Muscle layer of duodenum (tissue), 2 donors: Measurements from ENCODE around the gene ZBTB6.
"Not testable (repeated sequence)": the region's sequence is repeated elsewhere in the genome, so short reads cannot be mapped to it uniquely, and the experiment has no call there.

Experiments used
- H3K27ac ChIP-seq: one replicate; pipeline ENCODE4 v1.7.0; 2013; ENCODE audit warnings: mild to moderate bottlenecking, low read length
- H3K27me3 ChIP-seq: one replicate; pipeline ENCODE4 v1.7.0; 2013; ENCODE audit warnings: low read depth, mild to moderate bottlenecking, control low read depth, low read length
- H3K36me3 ChIP-seq, 2 donors: one replicate each; pipeline ENCODE4 v1.7.0; 2013; ENCODE audit warnings: low read length in 2 of 2, control low read depth in 1 of 2, mild to moderate bottlenecking in 1 of 2; ENCODE audit not compliant: insufficient read depth in 2 of 2, control insufficient read depth in 1 of 2
- H3K4me1 ChIP-seq, 2 donors: one replicate each; pipeline ENCODE4 v1.7.0; 2013; ENCODE audit warnings: low read length in 2 of 2, mild to moderate bottlenecking in 2 of 2, control low read depth in 1 of 2, moderate library complexity in 1 of 2; ENCODE audit not compliant: insufficient read depth in 2 of 2, control insufficient read depth in 1 of 2
- H3K4me3 ChIP-seq, 2 donors: one replicate each; pipeline ENCODE4 v1.7.0; 2013; ENCODE audit warnings: low read length in 2 of 2, low read depth in 1 of 2, mild to moderate bottlenecking in 1 of 2
- H3K9me3 ChIP-seq, 2 donors: one replicate each; pipeline ENCODE4 v1.7.0; 2013; ENCODE audit warnings: low read length in 2 of 2, control low read depth in 1 of 2, mild to moderate bottlenecking in 1 of 2; ENCODE audit not compliant: control insufficient read depth in 1 of 2
- donor health status: healthy.

The ZBTB6 gene

DNA sequence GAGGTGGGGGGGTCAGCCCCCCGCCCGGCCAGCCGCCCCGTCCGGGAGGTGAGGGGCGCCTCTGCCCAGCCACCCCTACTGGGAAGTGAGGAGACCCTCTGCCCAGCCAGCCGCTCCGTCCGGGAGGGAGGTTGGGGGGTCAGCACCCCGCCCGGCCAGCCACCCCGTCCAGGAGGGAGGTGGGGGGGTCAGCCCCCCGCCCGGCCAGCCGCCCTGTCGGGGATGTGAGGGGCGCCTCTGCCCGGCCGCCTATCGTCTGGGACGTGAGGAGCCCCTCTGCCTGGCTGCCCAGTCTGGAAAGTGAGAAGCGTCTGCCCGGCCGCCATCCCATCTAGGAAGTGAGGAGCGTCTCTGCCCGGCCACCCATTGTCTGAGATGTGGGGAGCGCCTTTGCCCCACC is 45.8 kb downstream of the ZBTB6 start:
- not testable (repeated sequence) for H3K27ac ChIP-seq, H3K4me1 ChIP-seq, H3K27me3 ChIP-seq, H3K9me3 ChIP-seq, H3K4me3 ChIP-seq
- H3K36me3 ChIP-seq, result peaks cover 9 to 25% of the 10 kb centered on the region in 2 donors

DNA sequence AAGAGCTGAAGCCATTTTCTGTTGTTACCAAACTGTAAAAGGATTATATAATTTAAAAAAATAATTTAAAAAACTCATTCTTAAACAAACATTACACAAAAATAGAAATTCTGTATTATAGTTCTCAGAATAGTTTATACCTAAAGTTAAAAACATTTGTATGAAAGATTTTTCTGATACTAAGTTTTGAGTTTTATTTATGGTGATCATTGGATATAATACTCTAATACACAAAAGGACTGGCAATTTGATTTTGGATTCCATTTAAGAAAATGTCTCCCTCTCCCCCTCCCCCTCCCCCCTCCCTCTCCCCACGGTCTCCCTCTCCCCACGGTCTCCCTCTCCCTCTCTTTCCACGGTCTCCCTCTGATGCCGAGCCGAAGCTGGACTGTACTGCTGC is 47.0 kb downstream of the ZBTB6 start:
- Histone ChIP-seq H3K27me3 (no peaks in the 10 kb centered on the region), H3K36me3 (peaks cover 9 to 14% of the 10 kb centered on the region in 2 donors), H3K27ac (no peak overlapping the region), H3K4me1 (no peaks in the 10 kb centered on the region), H3K9me3 (no peaks in the 10 kb centered on the region), H3K4me3 (no peak overlapping the region)

DNA sequence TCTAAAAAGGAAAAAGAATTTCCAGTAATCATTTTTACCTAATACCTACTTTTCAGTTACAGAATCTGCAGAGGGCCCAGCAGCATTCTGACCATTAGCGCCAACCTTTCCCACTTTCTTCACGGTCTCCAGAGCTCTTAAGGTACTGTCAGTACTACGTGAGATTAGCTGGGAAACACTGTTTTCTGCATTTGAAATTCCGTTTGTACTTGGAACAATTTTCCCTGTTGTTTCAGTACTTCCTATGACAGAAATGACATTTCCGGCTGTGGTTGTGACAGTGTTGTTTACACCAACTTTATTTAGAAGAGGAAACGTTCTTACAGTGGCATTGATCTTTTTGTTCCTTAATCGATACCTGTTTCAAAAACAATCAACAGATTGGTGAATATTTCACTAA is 47.8 kb downstream of the ZBTB6 start:
- H3K4me3 ChIP-seq, result no peak overlapping the region
- H3K4me1 ChIP-seq, result no peaks in the 10 kb centered on the region
- H3K36me3 ChIP-seq, result peaks cover 9 to 12% of the 10 kb centered on the region in 2 donors
- no peak overlapping the region for H3K27ac ChIP-seq
- H3K27me3 ChIP-seq, result no peaks in the 10 kb centered on the region
- H3K9me3 ChIP-seq, result no peaks in the 10 kb centered on the region

DNA sequence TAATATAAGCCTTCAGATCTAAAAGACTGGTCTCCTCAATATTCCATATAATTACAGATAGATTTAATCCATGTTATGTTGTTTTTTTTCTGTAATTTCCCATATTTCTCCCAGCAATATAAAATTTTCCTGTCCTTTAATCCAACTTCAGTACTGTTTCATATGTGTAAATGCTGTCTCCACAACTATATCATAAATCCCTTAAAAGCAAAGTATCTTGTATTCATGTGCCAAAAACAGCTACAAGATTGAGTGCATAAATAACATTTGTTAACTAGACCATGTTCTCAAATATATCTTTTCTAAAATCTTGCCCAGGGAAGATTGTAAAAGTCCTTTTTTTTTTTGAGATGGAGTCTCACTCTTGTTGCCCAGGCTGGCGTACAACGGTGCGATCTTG is 49.7 kb downstream of the ZBTB6 start:
- H3K36me3 ChIP-seq, result peaks cover 14 to 25% of the 10 kb centered on the region in 2 donors
- H3K4me3 ChIP-seq, result no peak overlapping the region
- H3K9me3 ChIP-seq, result no peaks in the 10 kb centered on the region
- H3K4me1 ChIP-seq, result no peaks in the 10 kb centered on the region
- H3K27me3 ChIP-seq, result no peaks in the 10 kb centered on the region
- no peak overlapping the region for H3K27ac ChIP-seq

DNA sequence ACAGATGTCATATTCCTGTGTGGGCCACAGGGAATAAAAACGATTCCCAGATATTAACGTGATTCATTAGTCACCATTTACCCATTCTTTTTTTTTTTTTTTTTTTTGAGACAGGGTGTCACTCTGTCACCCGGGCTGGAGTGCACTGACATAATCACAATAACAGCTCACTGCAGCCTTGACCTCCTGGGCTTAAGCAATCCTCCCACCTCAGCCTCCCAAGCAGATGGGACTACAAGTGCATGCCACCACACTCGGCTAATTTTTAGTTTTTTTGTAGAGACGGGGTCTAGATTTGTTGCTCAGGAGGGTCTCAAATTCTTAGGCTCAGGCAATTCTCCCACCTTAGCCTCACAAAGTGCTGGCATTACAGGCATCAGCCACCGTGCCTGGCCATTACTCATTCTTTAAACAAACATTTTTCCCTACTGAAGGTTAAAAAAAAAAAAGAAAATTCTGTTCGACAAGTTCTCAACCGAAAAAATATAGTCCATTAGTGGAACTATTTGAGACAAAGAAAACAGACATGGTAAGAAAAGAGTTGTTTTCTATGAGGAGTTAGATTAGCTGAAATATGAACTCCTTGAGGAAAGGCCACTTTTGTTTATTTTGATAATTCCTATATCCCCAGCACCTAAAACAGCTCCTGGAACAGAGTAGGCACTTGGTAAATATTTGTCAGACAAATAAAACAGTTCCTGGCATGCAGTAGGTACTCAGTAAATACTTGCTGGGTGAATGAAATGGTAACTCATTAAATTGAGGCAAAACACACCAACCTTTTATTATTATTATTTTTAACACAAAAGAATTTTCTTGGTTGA is 52.6 kb downstream of the ZBTB6 start:
- H3K4me1 ChIP-seq, result no peaks in the 10 kb centered on the region
- H3K36me3 ChIP-seq, result peaks cover 28 to 42% of the 10 kb centered on the region in 2 donors
- no peak overlapping the region for H3K27ac ChIP-seq

More for the DNA sequence above, 52.6 kb downstream of the ZBTB6 start:
- H3K4me3 ChIP-seq, result no peak overlapping the region
- no peaks in the 10 kb centered on the region for H3K9me3 ChIP-seq
- no peaks in the 10 kb centered on the region for H3K27me3 ChIP-seq
